HG02571 (cell line): ENCODE measurements around the gene MOCS3.

ENCODE experiments used
- ATAC-seq: cut with Tn5 transposase; IDR thresholded peaks from one replicate; pipeline ENCODE4 v1.9.1; 2021; ENCODE audit warnings: mild to moderate bottlenecking, moderate library complexity; ENCODE audit not compliant: unreplicated experiment

MOCS3 gene

GRCh38 chr20:50981714-50982048, 23.1 kb downstream of the MOCS3 start:
- ATAC-seq, result no peak

- ATAC-seq, result no peak
These were observed 23.7 kb downstream of the MOCS3 start for GRCh38 chr20:50982363-50982762.

DNA sequence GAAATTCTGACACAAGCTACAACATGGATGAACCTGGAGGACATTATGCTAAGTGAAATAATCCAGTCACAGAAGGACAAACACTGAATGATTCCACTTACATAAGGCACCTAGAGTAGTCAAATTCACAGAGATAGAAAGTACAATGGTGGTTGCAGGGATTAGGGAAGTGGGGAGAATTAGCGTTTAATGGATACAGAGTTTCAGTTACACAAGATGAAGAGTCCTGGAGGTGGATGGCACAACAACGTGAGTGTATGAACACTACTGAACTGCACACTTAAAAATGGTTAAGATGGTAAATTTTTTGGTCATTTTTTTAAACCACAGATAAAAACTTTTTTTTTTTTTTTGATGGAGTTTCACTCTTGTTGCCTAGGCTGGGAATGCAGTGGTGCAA, 24.7 kb downstream of the MOCS3 start:
- ATAC-seq, result no peak

DNA sequence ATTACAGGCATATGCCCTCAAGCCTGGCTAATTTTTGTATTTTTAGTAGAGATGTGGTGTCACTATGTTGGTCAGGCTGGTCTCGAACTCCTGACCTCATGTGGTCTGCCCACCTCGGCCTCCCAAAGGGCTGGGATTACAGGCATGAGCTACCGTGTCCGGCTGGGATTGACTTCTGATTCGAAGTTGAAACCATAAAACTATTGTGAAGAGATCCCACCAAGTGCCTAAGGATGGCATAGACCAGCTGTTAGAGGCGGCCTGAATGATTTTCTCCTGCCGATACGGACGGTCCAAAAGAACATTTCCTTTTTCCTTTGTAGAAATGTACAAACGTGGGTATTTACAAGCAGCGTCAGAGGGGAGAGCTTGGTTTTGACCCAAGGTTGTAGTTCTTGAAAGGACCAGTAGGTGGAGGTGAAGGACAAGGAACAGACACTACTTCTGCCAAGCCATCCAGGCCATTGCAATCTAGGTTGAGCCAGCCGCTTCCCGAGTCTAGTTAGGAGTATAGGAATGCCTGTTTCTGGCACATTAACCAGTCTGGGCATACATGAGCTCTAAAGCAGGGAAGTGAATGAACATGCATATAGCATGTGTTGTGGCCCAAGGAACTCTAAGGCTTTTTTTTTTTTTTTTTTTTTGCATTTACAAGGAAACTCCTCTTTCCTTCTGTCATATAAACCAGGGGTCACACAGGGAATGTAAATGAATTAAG, 29.0 kb downstream of the MOCS3 start:
- no peak for ATAC-seq

DNA sequence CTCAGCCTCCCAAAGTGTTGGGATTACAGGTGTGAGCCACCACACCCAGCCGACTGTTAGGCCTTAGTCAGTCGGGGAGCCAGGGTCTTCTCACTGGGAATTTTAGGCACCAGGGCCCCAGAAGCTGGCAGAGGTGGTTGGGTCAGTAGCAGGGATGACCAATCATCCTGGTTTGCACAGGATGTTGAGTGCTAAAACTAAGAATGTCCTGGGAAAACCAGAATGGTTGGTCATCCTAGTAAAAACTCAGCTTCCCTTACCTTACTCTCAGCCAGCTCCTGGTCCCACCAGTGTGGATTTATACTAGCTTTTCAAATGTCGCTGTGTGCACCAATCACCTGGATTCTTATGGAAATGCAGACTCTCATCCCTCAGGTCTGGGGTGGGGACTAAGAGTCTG, 32.5 kb downstream of the MOCS3 start:
- no peak for ATAC-seq

- ATAC-seq, result no peak
These were observed 33.7 kb downstream of the MOCS3 start for GRCh38 chr20:50992336-50992732.

DNA sequence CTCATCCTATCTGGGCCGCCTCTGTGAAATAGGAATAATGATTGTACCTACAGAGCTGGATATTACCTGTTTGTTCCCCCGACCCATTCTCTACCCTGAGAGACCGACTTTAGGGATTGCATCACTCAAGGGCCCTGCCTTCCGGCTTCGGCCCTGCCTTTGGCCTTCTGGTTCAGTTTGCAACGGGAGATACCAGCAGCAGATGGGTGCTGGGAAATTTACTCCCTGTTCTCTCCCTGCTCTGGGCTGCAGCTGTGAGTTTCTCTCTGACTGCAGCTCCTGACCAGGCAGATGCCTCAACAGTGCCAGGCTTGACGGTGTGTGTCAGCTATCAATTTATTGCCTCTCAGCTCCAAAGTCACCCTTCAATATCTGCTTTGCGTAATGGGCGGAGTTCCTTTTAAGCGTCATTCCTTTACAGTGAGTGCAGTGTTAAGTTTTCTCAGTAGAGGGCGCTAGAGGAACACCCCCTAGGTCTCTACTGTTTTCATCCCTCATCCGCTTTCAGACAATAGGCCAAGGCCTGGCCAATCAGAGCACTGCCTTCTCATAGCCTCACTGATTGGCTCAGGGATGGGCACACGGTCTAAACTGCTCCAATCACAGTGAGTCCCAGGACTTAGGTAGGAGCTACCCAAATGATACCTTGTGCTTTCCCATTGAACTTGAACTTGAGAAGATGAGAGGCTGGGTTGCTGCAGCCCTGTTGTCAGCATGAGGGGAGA, 34.3 kb downstream of the MOCS3 start:
- no peak for ATAC-seq

DNA sequence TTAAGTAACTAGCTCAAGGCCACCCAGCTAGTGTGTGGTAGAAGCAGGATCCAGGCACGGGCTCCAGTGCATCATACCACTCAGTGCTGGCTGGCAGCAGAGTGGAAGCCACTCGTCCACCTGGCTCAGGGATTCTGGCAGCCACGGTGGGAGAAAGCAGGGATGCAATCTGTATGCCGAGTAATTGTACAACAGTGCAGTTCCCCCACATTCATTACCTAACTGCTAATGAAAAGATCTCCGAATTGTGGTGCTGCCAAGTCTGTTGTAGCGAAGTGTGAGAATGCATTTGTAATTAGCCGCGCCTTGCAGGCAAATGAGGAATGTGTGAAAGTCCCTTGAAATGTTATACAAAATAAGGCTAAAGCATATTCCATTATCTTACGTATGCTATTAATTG, 35.3 kb downstream of the MOCS3 start:
- no peak for ATAC-seq

DNA sequence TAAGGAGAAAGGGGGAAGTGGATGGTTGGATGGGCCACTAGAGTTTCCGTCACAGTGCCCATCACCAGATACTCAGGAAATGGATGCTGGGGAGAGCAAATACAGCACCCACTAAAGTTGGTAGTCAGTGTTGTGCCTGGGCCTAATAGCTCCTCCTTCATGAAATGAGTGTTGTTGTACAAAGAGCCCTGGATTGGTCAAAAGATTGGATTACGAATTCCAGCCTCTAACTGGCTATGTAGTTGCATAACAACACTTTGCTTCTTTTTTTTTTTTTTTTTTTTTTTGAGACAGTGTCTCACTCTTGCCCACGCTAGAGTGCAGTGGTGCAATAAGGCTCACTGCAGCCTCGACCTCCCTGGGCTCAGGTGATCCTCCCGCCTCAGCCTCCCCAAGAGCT, 36.9 kb downstream of the MOCS3 start:
- ATAC-seq, result no peak

- ATAC-seq, result no peak
These were observed 38.6 kb downstream of the MOCS3 start for GRCh38 chr20:50996901-50997865.

GRCh38 chr20:50999355-50999754, 40.7 kb downstream of the MOCS3 start:
- no peak for ATAC-seq

- no peak for ATAC-seq
These were observed 43.0 kb downstream of the MOCS3 start for GRCh38 chr20:51001430-51002265.

GRCh38 chr20:51002633-51003032, 44.0 kb downstream of the MOCS3 start:
- ATAC-seq, result no peak

- no peak for ATAC-seq
These were observed 45.1 kb downstream of the MOCS3 start for GRCh38 chr20:51003753-51004152.

GRCh38 chr20:51004305-51004727, 45.7 kb downstream of the MOCS3 start:
- no peak for ATAC-seq

- no peak for ATAC-seq
These were observed 46.2 kb downstream of the MOCS3 start for GRCh38 chr20:51004781-51005180.

DNA sequence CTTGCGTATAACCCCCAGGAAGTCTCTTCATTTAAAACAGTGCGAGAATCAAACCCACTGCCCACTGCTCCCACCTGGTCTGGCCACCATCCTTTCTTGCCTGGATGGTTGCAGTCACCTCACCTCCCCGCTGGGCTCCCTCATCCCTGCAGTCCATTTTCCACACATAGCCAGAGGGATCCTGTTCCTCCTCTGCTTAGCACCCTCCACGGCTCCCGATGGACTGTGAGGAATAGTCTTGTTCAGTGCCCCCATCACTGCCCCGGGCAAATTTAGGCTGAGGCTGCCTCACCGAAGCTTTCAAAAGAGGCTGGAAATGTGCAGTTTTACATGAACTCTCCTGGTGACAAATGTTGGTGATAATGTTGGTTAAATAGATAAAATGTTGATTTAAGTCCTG, 46.6 kb downstream of the MOCS3 start:
- ATAC-seq, result no peak

GRCh38 chr20:51008718-51009117, 50.1 kb downstream of the MOCS3 start:
- no peak for ATAC-seq

GRCh38 chr20:51009303-51010042, 50.9 kb downstream of the MOCS3 start:
- no peak for ATAC-seq

DNA sequence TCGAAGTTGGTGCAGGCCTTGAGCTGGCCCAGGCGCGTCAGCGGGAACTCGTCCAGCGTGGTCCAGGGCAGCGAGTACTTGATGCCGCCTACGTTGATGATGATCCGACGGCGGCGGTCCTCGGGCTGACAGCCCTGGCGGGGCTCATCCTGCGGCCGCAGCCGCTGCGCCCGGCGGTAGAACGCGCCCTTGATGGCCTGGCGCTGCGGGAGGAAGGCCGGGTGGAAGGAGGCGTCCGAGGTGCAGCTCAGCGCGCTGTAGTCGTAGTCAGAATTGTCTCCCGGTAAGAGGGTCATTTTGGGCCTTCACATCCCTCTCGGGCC, 51.4 kb downstream of the MOCS3 start:
- no peak for ATAC-seq
